ENCODE results near the gene HIGD1B.
"Not testable (repeated sequence)": the region's sequence is repeated elsewhere in the genome, so short reads cannot be mapped to it uniquely, and the experiment has no call there.

DNA sequence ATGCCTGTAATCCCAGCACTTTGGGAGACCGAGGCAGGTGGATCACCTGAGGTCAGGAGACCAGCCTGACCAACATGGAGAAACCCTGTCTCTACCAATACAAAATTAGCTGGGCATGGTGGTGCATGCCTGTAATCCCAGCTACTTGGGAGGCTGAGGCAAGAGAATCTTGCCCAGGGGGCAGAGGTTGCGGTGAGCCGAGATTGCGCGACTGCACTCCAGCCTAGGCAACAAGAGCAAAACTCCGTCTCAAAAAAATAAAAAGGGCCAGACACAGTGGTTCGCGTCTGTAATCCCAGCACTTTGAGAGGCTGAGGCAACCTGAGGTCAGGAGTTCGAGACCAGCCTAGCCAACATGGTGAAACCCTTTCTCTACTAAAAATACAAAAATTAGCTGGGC is 22.4 kb upstream of the HIGD1B start:
- TF ChIP-seq, protein P1, sequence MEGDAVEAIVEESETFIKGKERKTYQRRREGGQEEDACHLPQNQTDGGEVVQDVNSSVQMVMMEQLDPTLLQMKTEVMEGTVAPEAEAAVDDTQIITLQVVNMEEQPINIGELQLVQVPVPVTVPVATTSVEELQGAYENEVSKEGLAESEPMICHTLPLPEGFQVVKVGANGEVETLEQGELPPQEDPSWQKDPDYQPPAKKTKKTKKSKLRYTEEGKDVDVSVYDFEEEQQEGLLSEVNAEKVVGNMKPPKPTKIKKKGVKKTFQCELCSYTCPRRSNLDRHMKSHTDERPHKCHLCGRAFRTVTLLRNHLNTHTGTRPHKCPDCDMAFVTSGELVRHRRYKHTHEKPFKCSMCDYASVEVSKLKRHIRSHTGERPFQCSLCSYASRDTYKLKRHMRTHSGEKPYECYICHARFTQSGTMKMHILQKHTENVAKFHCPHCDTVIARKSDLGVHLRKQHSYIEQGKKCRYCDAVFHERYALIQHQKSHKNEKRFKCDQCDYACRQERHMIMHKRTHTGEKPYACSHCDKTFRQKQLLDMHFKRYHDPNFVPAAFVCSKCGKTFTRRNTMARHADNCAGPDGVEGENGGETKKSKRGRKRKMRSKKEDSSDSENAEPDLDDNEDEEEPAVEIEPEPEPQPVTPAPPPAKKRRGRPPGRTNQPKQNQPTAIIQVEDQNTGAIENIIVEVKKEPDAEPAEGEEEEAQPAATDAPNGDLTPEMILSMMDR (IDR thresholded peaks at IDR 0.05) = not testable (repeated sequence)
- not testable (repeated sequence) for TF ChIP-seq POLR2A (IDR thresholded peaks at IDR 0.05)

All from body of pancreas (tissue), 4 donors.